HG02759 (cell line): ENCODE data around the gene ACTL7A.
"Not testable (repeated sequence)": the region's sequence is repeated elsewhere in the genome, so short reads cannot be mapped to it uniquely, and the experiment has no call there.

Experiments
- ATAC-seq: cut with Tn5 transposase; IDR thresholded peaks from one replicate; pipeline ENCODE4 v1.9.1; 2021; ENCODE audit warnings: mild to moderate bottlenecking, moderate library complexity; ENCODE audit not compliant: unreplicated experiment

ACTL7A gene, protein sequence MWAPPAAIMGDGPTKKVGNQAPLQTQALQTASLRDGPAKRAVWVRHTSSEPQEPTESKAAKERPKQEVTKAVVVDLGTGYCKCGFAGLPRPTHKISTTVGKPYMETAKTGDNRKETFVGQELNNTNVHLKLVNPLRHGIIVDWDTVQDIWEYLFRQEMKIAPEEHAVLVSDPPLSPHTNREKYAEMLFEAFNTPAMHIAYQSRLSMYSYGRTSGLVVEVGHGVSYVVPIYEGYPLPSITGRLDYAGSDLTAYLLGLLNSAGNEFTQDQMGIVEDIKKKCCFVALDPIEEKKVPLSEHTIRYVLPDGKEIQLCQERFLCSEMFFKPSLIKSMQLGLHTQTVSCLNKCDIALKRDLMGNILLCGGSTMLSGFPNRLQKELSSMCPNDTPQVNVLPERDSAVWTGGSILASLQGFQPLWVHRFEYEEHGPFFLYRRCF

DNA sequence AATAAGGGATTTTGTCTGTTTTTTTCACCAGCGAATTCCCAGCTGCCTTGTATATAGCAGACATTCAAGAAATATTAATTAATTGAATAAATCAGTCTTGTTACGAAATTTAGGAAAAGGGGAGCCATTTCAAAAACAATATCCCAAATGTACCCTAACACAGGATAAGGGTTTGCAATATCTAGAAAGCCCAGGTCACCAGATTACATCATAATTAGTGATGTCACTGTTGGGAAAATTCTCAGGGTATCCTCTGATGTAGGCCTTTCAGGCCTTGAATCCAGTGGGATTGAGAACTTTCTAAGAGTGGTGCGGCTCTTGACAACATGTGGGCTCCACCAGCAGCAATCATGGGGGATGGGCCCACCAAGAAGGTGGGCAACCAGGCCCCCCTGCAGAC is at the start of gene ACTL7A:
TSS of gene ACTL7A (plus strand) at position 270 of the 400 bp plus-strand sequence. CDS start at position 327, 57 bp downstream.
- ATAC-seq: no peak

DNA sequence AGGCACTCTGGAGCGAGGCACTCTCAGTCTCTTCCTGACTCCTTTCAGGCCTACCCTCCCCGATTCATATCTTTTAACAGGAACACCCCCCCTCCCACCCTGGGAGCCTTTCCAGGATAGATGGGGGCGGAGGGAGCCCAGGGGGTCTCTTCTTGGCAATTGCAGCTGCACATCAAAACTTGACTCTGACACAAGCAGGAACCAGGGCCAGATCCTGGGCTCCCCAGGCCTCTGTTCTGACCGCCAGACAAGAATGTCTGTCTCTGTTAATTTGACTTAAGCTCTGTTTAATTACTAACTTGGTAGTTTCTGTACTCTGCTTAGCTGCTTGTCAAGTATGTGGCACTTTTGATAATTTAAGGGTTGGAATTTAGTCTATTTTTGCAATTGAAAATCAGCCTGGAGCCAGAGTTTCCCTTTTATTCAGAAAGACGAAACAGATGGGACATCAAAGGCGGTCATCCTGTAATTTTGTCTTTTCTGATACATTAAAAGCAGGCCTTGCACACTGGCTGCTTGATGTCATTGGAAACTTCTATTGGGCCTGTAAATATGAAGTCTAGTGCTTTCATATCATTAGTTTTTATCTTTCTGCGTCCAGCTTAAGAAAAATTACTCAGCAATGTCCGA is 49.6 kb upstream of the ACTL7A start:
- ATAC-seq: no peak

DNA sequence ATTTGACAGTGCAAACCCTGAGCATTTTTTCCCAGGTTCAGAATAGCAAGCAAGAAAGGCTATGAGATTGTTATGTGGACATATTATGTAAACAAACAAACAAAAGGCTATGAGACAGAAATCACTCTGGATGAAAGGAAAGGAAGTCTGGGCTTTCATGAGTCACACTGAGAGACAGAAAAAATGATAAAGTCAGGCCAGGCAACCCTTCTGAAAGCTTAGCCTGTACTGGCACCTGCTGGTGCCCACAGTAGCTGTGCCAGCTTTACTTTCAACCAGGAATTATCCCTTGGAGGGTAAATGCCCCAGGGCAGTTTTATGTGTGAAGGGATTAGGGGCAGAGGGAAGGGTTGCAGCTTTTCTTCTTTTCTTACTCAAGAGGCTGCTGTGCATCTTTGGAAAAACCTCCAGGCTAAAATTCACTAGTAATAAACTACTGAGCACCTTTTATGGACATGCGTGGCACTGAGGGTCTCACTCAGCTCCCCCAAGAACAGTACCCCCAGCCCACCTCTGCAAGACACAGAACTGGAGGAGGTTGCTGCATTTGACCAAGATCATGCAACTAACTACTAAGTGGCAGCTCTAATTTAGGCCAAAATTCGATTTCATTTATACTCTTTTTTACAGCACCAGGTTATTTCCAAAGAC is 48.0 kb upstream of the ACTL7A start:
- no peak for ATAC-seq

DNA sequence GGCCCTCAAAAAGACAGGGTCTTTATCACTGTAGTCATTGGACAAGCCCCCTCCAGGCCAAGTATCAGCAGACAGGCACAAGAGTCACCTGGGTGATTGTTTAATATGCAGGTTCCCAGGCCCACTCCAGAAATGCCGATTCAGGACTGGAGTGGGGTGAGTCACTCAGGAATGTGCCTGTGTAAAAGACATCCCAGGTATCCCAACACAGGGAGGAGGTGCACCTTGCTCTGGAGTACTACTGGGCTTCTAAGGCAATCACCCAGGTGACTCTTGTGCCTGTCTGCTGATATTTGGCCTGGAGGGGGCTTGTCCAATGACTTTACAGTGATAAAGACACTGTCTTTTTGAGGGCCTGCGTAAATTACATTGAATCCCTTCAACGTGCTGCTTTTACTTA is 46.9 kb upstream of the ACTL7A start:
- ATAC-seq: no peak

DNA sequence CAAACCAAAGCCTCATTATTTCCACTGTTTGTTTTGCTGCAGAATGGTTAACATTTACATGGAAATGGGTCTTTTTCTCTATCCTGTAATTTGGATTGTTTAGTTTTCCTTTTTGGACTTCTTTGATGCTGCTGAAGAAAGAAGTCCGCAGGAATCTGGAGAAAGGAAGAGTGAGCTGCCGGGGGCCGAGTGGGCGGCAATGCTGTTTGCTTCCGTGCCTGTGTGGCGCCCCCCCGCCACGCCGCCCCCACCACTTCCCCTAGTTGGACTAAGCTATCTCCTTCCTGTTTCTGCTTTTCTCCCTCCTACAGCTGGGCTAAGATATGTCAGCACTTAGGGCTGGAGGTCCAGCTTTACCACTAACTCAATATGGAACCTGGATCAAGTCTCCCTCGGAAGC is 46.0 kb upstream of the ACTL7A start:
- no peak for ATAC-seq

DNA sequence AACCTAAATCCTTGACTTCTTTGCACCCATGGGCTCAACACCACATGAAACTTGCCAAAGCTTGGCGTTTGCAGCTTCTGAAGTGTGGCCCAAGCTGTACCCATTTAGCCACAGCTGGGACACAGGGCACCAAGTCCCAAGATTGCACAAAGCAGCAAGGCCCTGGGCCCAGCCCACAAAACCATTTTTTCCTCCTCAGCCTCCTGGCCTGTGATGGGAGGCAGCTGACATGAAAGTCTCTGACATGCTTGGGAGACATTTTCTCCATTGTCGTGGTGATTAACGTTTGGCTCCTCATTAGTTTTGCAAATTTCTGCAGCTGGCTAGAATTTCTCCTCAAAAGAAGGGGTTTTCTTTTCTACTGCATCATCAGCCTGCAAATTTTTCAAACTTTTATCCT is 38.2 kb upstream of the ACTL7A start:
- ATAC-seq: no peak

DNA sequence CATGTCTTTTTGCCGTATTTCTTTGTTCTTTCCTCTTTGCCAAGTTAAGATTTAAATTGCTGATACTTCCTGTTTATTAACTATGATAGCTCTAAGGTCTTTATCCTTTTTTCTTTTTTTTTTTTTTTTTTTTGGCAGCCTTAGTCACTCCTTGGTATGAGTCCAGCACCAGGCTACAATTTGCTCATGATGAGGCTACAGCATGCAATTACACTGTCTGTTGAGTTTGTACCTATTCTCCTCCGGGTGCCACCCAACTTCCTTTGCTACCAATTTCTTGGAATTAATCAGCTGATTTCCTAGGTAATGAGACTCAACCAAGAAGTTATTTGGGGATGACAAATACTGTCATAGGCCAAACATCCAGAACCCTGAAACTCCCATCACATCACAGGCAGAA is 31.8 kb upstream of the ACTL7A start:
- ATAC-seq: no peak

DNA sequence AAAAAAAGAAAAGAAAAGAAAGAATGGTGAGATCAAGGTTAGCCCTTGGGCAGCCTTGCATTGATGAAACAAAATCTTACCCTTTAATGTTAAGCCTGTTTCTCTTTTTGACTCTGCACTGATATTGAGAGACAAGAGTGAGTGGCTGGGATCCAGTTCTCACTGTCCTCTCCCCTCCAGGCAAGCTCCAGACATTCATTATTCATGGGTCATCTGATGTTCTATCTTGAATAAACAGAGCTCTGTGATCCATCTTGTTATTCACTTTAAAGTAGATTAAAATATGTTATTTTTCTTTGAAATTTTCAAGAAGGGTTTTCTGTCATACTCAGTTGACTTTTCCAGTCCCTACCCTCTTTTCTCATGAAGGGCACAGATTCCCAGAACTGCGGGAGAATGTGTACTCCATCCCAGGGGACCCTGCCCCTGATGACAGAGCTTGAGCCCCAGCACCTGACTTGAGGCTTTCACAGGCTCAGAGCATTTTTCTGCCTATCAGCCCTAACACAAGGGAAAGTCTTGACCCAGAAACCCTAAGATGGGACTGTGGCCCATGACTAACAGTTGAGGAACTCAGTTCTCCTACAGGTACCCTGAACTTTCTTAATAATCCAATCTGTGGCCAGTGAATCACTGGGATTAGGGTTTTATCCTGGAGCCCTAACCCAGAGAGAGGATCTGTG is 30.4 kb upstream of the ACTL7A start:
- ATAC-seq: no peak

DNA sequence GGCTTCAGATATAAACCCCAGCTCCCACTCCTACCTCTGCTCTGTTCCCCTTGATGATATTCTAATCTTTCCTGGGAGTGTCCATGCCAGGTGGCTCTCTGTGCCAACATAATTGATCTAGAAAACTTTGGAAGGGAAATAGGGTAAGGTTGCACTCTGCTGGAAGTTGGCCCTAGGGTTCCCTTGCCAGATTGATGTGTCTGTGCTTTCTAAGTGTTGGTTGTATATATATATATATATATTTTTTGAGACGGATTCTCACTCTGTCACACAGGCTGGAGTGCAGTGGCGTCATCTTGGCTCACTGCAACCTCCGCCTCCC is 29.9 kb upstream of the ACTL7A start:
- no peak for ATAC-seq

DNA sequence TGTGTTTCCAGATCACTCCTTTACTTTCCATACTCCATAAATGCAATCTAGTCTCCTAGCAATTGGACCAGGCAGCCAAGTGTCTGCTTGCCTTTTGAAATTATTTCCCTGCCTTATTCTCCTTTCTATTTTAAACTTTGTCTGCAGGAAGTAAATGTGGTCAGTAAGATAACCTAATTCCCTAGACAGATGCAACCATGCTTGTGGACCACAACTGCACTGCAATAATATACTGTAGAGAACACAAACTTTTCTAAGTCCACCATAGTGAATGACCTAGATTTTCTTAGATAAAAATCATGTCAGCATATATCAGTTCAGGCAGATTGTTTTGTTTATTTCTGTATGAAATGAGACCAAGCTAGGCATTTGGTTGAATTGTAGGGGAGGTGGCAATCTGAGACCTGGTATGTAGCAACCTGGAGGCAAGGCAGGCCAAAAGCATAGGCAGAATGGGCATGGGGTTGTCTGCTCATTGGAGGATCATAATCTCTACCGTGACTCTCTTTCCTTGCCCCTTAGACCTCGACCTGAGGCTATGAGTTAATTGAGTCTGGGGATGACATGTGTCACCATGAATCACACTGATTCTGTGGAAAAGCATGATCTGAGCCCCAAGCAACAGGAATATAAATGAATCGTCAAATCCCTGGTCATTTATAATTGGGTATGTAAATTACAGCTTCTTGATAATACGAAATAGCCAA is 27.0 kb upstream of the ACTL7A start:
- no peak for ATAC-seq

DNA sequence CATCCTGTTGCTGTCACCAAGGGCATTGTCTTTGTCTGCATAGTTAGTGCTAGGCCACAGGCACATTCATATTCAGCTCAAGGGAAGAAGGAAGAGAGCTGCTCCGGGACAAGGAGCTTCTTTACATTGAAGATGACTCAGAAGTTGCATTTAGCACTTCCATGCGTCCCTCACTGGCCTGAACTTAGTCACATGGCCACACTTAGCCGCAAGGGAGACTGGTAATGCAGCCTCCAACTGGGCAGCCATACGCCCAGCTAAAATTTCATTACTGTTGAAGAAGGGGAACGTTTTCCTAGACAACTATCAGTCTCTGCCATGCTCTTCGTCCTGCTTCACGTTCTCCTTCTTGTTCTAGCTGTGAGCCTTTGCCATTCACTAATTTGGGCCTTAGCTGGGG is 26.2 kb upstream of the ACTL7A start:
- ATAC-seq: no peak

DNA sequence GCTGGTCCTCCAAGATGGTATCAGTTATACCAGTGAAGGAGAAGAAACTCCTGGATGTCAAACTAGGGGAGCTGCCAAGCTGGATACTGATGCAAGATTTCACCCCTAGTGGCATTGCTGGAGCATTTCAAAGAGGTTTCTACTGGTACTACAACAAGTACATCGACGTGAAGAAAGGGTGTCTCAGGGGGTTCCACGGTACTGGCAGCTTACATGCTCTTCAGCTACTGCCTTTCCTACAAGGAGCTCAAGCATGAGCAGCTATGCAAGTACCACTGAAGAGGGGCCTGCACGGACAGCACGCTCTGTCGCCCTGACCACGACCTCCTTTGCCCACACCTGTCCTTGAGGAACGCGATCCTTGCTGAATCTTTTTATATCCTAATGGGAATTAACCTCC is 25.7 kb upstream of the ACTL7A start:
- no peak for ATAC-seq

DNA sequence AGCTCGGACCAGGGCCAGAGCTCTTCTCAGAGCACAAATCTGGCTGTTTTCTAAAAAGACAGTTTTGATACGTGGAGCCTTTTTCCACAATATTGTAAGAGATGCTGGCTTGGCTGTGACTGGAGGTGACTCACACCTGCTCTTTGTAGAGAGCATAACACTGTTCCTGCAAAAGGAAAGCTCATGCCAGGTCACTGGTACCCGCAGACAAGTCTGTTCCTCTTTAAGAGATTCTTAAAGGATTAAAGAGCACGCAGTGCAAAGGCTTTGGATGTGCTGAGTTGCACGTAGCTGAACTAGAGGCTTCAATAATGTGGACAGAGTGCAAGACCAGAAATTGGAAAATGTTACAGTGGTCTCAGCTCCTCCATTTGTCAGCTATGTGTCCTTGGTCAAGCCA is 25.3 kb upstream of the ACTL7A start:
- no peak for ATAC-seq

DNA sequence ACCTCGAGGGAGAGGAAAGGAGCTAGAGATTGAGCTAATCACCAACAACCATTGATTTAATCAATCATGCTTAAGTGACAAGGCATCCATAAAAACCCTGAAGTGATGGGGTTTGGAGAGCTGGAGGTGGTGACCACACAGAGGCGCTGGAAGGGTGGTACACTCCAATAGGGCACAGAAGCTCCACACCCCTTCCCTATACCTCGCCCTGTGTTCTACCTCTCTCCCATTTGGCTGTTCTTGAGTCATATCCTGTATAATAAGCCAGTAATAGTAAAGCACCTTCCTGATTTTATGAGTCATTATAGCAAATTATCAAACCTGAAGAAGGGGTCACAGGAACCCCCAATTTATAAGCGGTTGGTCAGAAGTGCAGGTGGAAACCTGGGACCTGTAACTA is 24.5 kb upstream of the ACTL7A start:
- no peak for ATAC-seq

DNA sequence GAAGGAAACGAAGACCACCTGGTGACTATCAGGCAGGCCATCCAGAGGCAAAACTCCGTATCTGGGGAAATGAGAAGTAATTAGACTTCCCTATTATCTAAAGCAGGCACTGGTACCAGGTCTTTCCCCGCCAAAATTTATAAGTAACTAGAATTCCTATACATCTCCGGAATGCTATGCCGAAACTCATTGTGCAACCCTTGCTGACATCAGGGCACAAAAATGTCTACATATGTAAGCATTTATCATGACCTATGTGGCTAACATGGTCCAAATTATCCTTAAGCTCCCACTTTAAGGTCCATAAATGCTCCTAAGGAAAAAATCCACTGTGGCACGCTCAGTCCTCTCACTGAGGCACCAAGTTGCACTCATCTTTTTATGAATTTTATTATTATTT is 24.0 kb upstream of the ACTL7A start:
- no peak for ATAC-seq

DNA sequence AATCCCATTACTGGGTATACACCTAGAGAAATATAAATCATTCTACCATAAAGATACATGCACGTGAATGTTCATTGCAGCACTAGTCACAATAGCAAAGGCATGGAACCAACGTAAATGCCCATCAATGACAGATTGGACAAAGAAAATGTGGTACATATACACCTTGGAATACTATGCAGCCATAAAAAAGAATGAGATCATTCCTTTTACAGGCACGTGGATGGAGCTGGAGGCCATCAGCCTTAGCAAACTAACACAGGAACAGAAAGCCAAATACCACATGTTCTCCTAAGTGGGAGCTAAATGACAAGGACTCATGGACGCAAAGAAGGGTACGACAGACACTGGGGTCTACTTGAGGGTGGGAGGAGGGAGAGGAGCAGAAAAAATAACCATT is 22.5 kb upstream of the ACTL7A start:
- ATAC-seq: not testable (repeated sequence)

DNA sequence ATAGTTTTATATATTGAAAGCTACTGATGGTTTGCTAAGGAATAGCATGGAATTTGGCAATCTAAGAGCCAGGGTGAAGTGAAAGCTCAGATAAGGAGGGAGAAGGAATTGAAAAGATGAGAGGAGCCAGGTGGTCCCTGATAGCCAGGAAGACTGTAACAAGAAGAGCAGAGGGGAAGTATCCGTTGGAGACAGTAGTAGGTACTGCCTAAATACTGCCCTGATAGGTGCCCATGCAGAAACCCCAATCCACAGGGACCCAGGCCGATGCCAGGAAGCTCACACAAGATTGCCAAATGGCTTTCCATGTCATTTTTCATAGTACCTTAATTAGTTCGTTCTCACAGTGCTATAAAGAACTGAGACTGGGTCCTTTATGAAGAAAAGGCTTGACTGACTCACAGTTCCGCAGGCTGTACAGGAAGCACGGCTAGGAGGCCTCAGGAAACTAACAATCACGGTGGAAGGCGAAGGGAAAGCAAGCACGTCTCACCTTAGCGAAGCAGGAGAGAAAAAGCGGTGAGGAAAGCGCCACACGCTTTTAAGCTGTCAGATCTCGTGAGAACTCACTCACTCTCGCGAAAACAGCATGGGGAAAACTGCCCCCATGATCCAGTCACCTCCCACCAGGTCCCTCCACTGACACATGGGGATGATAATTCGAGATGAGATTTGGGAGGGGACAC is 19.3 kb upstream of the ACTL7A start:
- no peak for ATAC-seq

DNA sequence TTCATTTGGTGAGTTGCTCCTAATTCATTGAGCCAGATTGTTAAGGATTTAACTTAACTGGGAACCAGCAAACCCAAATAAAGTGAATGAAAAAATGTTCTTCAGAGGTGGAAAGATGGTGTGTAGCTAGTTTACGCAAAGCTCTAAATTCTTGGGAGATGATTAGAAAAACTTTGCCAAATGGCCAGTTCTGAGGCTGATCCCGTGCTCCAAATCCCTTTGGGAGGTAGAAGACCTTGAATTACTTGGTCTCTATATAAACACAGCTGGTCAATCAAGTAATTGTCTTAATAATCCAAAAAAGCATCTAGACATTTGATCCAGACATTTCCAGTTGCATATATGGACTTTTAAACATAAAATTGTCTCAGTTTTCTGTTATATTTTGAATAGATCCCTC is 17.7 kb upstream of the ACTL7A start:
- ATAC-seq: no peak

DNA sequence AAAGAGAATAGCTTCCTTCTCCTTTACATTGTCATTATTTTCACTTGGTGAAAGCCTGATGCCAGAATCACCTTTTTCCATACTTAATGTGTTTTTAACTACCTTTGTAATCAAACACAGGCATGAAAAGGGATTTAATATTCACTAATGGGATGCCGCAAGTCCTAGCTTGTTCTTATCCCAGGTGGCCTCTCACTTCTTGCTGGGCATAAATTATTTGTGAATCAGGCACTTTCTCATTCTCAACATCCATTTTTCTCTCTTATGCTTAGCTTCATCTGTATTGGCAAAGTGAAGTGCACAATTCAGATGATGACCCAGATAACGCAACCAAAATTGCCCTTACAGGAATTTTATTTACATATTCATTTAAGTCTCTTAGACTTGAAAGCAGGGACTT is 17.2 kb upstream of the ACTL7A start:
- no peak for ATAC-seq

DNA sequence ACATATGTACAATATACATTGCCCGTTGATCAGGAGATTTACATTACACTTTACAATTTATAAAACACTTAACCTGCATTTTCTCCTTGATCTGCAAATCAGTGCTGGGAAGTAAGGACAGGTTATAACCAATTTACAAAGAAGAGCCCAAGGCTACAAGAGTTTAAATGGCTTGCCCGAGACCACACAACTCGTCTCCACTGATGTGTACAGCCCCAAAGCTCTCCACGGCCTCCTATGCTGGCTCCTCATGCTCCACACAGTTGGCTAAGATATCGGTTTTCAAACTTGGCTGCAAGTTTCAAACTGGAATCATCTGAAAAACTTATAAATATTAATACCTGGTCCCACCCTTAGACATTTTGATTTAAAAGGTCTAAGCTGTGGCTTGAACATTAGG is 16.6 kb upstream of the ACTL7A start:
- no peak for ATAC-seq

DNA sequence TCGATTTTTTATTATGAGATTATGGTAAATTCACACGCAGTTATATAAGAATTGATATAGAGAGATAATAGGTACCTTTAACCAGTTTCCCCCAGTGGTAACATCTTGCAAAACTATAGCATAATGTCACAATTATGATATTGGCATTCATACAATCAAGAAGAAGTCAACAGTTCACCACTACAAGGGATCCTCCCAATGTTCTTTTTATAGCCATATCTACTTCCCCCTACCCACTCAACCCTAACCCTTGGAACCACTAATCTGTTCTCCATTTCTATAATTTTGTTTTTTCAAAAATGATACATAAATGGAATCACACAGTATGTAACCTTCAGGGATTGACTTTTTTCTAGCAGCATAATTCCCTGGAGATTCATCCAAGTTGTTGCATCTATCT is 16.1 kb upstream of the ACTL7A start:
- no peak for ATAC-seq
